ENCODE measurements around the gene CLK1. TPM values are rescaled to one million over a fixed set of nuclear protein-coding genes. Genes with fewer than 3 reads are reported as not detected.

Gene CLK1
- total and polyA plus RNA-seq, 2 experiments from 2014 or later, result 65.2 to 108 TPM

GRCh38 chr2:200843993-200844948 is 20.2 kb downstream of the CLK1 start:
- no peaks in the 10 kb centered on the region for H3K36me3 ChIP-seq
- DNase-seq (ENCODE audit: low read depth in 1 of 2, low spot score in 1 of 2), result no peak
- H3K9me3 ChIP-seq (ENCODE audit: low read depth), result no peaks in the 10 kb centered on the region
- no peak overlapping the region for H3K27ac ChIP-seq
- no peaks in the 10 kb centered on the region for H3K27me3 ChIP-seq
- no peaks in the 10 kb centered on the region for H3K4me1 ChIP-seq (ENCODE audit: low read depth)
- TF ChIP-seq, protein P1, sequence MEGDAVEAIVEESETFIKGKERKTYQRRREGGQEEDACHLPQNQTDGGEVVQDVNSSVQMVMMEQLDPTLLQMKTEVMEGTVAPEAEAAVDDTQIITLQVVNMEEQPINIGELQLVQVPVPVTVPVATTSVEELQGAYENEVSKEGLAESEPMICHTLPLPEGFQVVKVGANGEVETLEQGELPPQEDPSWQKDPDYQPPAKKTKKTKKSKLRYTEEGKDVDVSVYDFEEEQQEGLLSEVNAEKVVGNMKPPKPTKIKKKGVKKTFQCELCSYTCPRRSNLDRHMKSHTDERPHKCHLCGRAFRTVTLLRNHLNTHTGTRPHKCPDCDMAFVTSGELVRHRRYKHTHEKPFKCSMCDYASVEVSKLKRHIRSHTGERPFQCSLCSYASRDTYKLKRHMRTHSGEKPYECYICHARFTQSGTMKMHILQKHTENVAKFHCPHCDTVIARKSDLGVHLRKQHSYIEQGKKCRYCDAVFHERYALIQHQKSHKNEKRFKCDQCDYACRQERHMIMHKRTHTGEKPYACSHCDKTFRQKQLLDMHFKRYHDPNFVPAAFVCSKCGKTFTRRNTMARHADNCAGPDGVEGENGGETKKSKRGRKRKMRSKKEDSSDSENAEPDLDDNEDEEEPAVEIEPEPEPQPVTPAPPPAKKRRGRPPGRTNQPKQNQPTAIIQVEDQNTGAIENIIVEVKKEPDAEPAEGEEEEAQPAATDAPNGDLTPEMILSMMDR (IDR thresholded peaks at IDR 0.05; ENCODE audit: low read depth, low read length), result no peak
- no peak overlapping the region for H3K4me3 ChIP-seq

DNA sequence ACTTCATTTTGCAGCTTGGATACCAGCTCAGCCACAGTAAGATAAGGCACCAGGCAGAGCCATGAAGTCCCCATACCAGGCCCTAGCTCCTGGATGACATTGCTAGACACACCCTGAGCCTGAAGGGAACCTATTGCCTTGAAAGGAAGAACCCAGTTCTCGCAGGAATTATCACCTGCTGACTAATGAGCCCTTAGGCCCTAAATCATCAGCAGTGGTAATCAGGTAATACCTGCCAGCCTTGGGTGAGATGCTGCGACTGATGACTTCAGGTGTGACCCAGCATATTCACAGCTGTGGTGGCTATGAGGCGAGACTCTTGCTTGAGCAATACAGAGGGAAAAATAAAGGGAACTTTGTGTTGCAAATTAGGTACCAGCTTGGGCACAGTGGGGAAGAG is 24.9 kb downstream of the CLK1 start:
- H3K4me1 ChIP-seq (ENCODE audit: low read depth), result no peaks in the 10 kb centered on the region
- no peak for DNase-seq (ENCODE audit: low read depth in 1 of 2, low spot score in 1 of 2)
- no peak overlapping the region for H3K4me3 ChIP-seq
- H3K27ac ChIP-seq, result no peak overlapping the region
- no peaks in the 10 kb centered on the region for H3K9me3 ChIP-seq (ENCODE audit: low read depth)
- no peaks in the 10 kb centered on the region for H3K36me3 ChIP-seq
- TF ChIP-seq, protein P1 (IDR thresholded peaks at IDR 0.05; ENCODE audit: low read depth, low read length), result no peak
- no peaks in the 10 kb centered on the region for H3K27me3 ChIP-seq

DNA sequence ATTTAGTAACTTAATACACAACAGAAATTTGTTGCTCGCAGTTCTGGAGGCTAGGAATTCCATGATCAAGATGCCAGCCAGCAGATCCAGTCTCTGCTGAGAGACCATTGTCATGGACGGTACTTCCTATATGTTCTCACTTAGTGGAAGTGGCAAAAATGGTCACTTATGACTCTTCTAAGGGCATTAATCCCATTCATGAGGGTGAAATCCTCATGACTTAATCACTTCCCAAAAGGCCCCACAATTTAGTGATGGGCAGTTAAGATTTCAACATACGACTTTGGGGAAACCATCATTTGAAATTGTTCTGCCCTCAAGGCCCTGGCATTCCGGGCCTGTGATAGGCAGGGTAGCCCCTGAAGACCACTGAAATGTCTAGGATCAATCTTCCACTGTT is 29.8 kb downstream of the CLK1 start:
- no peaks in the 10 kb centered on the region for H3K36me3 ChIP-seq

GRCh38 chr2:200829258-200829655 is 35.2 kb downstream of the CLK1 start:
- TF ChIP-seq, protein P1 (IDR thresholded peaks at IDR 0.05; ENCODE audit: low read depth, low read length), result no peak
- H3K27ac ChIP-seq, result no peak overlapping the region
- no peaks in the 10 kb centered on the region for H3K9me3 ChIP-seq (ENCODE audit: low read depth)
- peaks cover 4% of the 10 kb centered on the region for H3K4me1 ChIP-seq (ENCODE audit: low read depth)
- no peaks in the 10 kb centered on the region for H3K27me3 ChIP-seq
- H3K4me3 ChIP-seq, result no peak overlapping the region
- no peak for DNase-seq (ENCODE audit: low read depth in 1 of 2, low spot score in 1 of 2)
- H3K36me3 ChIP-seq, result no peaks in the 10 kb centered on the region

More for the DNA sequence above, 29.8 kb downstream of the CLK1 start:
- TF ChIP-seq, protein P1 (IDR thresholded peaks at IDR 0.05; ENCODE audit: low read depth, low read length), result no peak
- no peaks in the 10 kb centered on the region for H3K9me3 ChIP-seq (ENCODE audit: low read depth)
- DNase-seq (ENCODE audit: low read depth in 1 of 2, low spot score in 1 of 2), result no peak
- no peak overlapping the region for H3K4me3 ChIP-seq
- H3K4me1 ChIP-seq (ENCODE audit: low read depth), result no peaks in the 10 kb centered on the region
- no peaks in the 10 kb centered on the region for H3K27me3 ChIP-seq
- no peak overlapping the region for H3K27ac ChIP-seq

GRCh38 chr2:200828572-200829257 is 35.7 kb downstream of the CLK1 start:
- H3K36me3 ChIP-seq, result no peaks in the 10 kb centered on the region
- H3K9me3 ChIP-seq (ENCODE audit: low read depth), result no peaks in the 10 kb centered on the region
- peaks cover 4% of the 10 kb centered on the region for H3K4me1 ChIP-seq (ENCODE audit: low read depth)
- no peaks in the 10 kb centered on the region for H3K27me3 ChIP-seq
- H3K4me3 ChIP-seq, result no peak overlapping the region
- TF ChIP-seq, protein P1 (IDR thresholded peaks at IDR 0.05; ENCODE audit: low read depth, low read length), result no peak
- H3K27ac ChIP-seq, result no peak overlapping the region
- no peak for DNase-seq (ENCODE audit: low read depth in 1 of 2, low spot score in 1 of 2)
